ACHN (cell line): ENCODE results near the gene SRMS.

Source experiments
- DNase-seq: peaks from one replicate; pipeline ENCODE4 v3.0.0-alpha.2; 2015
- in situ Hi-C: cut with HindIII; loops from 2 replicates; pipeline ENCODE4 v1.10.0; 2017; ENCODE audit warnings: low sequenced_read_pairs, low pct_ligation_motif_present, low pct_unique_long_range_greater_than_20kb

SRMS gene

DNA sequence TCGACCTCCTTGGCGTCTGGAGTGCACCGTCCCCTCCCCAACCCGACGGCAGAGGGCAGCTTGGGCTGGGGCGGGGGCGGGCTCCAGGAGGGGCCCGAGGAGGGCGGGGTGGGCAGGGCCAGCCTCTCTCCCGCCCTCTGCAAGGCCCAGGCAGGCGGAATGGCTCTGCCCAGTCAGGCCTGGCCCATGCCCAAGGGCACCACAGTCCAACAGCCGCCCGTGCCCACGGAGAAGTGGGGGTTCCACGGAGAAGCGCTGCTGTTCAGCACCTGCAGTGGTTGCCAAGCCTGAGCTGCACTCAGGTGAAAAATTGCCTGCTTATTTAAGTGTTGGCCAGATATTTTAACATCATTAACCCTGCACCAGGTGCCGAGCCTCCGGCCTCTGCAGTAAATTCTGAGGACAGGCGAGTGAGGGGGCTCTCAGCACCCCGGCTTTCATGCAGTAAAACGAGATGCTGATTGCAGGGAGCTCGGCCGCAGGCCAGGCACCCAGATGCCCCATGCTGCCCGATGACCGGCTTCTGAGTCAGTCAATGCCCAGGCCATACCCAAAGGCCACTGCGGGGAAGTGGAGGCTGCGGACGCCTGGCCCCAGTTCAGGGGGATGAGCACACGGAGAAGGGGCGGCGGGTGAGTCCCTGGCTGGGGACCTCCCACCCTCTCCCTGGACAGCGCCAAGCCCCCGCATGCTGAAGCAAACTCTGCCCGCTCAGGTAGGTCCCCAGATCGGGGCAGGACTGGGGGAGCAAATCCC lies at the start of gene SRMS:
SRMS (minus strand) TSS at position 25 of the 756 bp plus-strand sequence. CDS start 286 bp downstream, outside the sequence.
- in situ Hi-C loops, result no loop called here
- DNase-seq, result peak; percentile 14

DNA sequence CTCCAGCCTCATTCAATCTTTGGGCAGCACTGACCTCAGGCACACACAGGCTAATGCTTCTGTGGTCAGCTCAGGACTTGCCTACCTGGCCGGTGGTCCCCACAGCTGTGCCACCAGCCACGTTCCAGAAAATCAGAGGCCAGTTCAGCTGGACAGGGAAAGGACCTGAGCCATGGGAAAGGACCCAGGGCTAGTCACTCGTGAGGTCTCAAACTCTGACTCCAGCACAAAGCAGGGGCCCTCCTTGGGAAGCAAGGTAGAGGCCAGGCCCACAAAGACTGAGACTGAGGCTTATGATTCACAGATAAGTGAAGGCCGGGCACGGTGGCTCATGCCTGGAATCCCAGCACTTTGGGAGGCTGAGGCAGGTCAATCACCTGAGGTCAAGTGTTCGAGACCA lies 48.9 kb upstream of the SRMS start:
- in situ Hi-C loops, result loop anchor here (25.0 kb wide), 1 partner anchor 266 kb away; the partner anchor contains the start of genes ABHD16B and TPD52L2
- DNase-seq, result no peak

GRCh38 chr20:63595416-63596127 lies 48.0 kb upstream of the SRMS start:
- DNase-seq, result no peak
- in situ Hi-C loops, result loop anchor here (25.0 kb wide), 1 partner anchor 267 kb away; the partner anchor contains the start of genes ABHD16B and TPD52L2

DNA sequence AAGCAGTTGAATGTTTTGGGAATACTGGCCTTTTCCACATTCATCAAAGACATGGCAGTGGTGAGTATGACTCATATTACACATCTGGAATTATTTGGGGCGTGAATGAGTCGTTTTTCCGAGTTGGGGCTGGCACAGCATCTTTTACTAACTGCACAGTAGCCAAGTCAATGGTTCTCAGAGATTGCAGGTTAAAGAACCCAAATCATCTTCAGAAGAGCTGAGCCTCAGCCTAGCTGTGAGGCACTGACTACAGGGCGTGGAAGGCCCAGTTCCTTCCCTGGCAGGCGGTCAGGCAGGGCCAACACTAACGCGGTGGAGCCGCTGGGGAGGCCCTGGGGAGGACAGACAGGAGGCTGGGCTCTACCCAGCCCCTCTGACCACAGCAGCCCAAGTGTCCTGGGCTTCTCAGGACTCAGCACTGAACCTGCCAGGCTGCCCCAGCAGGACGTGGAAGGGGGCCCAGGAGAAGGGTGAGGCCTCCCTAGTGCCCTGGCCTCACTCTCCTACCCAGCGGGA lies 46.6 kb upstream of the SRMS start:
- in situ Hi-C loops, result loop anchor here (25.0 kb wide), 1 partner anchor 268 kb away; the partner anchor contains the start of genes ABHD16B and TPD52L2
- no peak for DNase-seq

DNA sequence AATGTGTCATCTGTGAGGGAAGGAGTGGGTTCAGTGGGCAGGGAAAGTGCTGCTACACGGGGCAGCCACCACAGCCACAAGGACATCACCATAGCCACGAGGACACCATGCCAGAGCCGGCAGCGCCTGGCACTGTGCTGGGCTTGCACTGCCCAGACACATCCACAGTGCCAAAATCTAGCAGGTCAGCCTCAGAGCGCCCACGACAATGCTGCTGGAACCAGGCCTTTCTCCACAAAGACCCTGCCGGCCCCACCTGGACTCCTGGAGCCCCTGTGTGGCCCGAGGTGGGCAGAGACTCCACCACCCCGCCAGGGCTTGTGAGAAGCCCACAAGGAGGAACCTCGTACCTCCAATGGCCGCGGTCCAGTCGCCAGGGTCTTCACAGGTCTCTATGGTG lies 45.1 kb upstream of the SRMS start:
- in situ Hi-C loops, result loop anchor here (25.0 kb wide), 1 partner anchor 270 kb away; the partner anchor contains the start of genes ABHD16B and TPD52L2

GRCh38 chr20:63591786-63592355 lies 44.3 kb upstream of the SRMS start:
- in situ Hi-C loops, result loop anchor here (25.0 kb wide), 1 partner anchor 270 kb away; the partner anchor contains the start of genes ABHD16B and TPD52L2
- DNase-seq, result no peak

More for the DNA sequence above, 45.1 kb upstream of the SRMS start:
- no peak for DNase-seq

DNA sequence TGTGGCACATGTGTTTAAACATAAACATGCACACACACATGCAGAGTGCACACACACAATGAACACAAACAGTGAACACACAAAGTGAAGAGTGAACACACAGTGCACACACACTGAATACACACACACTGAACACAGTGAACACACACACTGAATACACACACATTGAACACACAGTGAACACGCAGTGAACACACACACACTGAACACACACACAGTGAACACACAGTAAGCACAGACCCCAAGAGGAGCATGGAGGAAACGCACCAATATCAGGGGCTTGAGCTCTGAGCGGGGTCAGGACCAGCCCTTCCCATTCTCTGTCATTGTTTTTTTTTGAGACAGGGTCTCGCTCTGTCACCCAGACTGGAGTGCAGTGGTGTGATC lies 43.6 kb upstream of the SRMS start:
- no peak for DNase-seq
- in situ Hi-C loops, result loop anchor here (25.0 kb wide), 1 partner anchor 271 kb away; the partner anchor contains the start of genes ABHD16B and TPD52L2

DNA sequence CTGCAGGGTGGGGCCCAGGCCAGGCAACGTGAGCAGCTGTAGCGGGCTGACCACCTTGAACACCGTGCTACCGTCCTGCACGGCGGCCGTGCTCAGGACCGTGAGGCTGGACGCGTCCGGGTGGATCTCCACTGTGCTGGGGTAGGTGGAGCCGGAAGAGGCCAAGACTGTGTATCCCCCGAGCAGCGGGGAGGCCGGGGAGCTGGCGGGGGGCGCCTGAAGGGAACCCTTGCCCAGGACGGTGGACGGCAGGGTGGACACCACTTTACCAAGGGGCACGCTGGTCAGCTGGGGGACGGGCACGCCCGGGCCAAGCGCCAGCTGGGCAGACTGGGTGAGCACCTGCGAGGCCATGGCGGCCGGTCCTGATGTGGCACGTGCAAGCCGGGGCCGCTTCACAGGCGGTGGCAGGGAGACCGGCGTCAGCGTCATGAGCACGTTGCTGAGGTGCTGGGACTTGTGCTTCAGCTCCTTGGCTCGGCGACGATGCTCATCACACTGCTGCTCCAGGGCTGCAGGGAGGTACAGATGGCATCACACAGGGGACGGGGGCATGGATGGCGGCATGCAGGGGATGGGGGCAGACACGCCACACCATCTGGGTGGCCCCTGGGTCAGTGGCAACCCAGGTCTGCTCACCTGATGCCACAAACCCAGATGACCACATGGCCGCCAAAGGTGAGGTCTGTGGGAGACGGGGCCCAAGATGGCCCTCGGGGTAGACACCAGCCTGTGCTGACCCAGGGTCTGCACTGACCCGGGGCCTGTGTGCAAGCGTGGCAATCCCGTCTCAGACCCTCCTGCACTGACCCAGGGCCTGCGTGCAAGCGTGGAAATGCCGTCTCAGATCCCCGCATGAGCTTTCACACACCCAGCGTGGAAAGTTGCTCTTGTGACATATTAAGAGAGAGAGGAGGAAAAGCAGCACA lies 42.9 kb upstream of the SRMS start:
- DNase-seq, result no peak
- in situ Hi-C loops, result loop anchor here (25.0 kb wide), 1 partner anchor 272 kb away; the partner anchor contains the start of genes ABHD16B and TPD52L2

DNA sequence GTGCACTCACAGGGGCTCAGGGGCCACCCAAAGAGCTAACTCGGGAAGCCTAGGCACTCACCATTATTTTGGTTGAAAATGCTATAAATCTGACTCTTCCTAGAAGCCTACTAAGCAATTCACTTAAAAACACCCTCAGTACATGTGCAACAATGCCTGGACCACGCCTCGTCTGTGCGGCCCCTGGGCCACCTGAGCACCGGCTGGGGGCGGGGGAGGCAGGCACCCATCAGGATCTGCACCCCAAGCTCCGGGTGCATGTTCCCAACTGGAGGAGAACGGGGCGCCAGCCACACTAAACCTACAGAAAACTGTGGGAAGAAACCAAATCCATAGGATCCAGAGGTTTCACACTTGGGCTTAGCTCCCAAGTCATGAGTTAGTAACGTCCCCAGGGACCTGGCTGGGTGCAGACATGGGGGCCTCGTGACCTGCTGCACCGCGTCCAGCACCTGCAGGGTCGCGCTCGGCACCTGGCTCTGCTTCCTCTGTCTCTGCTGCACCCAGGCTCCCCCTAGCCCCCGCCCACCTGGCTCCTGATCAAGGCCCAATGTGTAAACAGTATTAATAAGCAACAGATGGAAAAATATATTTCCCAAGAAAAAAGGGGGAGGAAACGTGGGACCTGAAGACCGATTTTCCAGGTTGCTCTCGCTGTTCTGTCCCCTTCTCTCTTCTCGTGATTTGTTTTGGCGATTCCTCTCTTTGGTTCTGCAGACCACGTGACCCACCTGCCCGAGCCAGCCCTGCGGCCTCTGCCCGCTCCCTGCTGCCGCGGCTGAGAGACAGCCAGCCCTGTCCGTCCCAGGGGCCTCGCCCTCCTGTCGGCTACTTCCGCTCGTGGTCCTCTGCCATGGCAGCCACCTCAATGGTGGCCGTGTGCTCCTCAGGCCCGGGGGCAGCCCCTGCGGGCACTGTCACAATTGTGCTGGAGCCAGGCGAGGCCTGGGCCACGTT lies 42.0 kb upstream of the SRMS start:
- in situ Hi-C loops, result loop anchor here (25.0 kb wide), 1 partner anchor 273 kb away; the partner anchor contains the start of genes ABHD16B and TPD52L2
- DNase-seq, result no peak

DNA sequence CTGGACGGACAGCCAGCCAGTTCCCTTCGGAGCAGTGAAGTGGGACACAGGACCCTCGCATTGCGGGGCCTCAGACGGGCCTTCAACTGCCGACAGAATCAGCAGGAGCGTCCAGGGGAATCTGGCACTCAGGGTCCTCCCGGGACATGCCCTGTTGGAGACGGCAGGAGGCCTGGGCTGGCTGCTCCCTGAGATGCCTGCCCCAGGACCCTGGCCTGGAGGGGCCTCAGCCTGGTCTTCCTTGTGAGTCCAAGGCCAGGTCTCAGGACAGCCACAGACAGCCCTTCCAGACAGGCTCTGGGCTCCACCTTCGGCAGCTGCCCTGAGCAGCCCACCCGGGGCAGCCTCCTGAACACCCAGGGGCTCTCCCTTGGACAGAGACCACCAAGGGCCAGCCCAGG lies 41.1 kb upstream of the SRMS start:
- in situ Hi-C loops, result loop anchor here (25.0 kb wide), 1 partner anchor 274 kb away; the partner anchor contains the start of genes ABHD16B and TPD52L2
- no peak for DNase-seq

DNA sequence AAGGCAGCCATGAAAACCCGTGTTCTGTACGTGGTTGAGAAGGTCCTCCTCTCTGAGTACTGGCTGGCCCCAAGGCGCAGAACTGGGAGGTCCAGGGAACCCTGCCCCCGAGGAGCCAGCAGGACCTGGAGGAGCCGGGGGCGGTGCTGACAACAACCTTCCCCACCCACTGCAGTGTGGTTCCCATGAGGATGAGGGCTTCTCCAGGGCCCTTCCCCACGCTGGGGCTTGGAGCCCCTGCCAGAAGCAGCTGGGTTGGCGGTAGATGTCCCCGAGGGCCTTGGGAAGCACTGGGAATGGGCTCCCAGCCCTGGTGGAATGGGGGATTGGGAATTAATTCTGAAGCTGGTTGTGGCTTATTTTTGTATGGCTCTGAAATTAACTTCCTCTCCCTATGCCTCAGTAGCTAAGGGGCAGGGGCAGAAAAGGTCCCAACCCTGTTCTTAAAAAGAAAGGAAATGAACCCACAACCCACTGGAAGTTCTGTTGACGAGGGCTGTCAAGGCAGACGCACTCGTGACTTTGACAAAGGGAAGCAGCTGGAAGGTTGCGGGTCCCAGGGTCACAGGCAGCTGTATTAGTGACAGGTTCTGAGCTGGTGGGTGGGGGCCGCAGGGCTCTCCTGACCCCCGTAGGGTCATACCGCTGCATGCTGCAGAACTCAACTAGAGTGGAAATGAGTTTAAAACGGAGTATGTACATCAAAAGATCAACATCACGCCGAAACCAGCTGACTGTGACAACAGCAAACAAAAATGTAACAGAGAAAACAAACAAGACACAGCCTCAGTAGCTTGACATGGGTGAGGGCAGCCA lies 40.4 kb upstream of the SRMS start:
- in situ Hi-C loops, result loop anchor here (25.0 kb wide), 1 partner anchor 274 kb away; the partner anchor contains the start of genes ABHD16B and TPD52L2
- DNase-seq, result no peak

GRCh38 chr20:63587256-63587655 lies 39.7 kb upstream of the SRMS start:
- in situ Hi-C loops, result loop anchor here (25.0 kb wide), 1 partner anchor 275 kb away; the partner anchor contains the start of genes ABHD16B and TPD52L2
- DNase-seq, result no peak

- no peak for DNase-seq
- in situ Hi-C loops, result loop anchor here (25.0 kb wide), 1 partner anchor 276 kb away; the partner anchor contains the start of genes ABHD16B and TPD52L2
These were observed 39.2 kb upstream of the SRMS start for GRCh38 chr20:63586797-63587196.

DNA sequence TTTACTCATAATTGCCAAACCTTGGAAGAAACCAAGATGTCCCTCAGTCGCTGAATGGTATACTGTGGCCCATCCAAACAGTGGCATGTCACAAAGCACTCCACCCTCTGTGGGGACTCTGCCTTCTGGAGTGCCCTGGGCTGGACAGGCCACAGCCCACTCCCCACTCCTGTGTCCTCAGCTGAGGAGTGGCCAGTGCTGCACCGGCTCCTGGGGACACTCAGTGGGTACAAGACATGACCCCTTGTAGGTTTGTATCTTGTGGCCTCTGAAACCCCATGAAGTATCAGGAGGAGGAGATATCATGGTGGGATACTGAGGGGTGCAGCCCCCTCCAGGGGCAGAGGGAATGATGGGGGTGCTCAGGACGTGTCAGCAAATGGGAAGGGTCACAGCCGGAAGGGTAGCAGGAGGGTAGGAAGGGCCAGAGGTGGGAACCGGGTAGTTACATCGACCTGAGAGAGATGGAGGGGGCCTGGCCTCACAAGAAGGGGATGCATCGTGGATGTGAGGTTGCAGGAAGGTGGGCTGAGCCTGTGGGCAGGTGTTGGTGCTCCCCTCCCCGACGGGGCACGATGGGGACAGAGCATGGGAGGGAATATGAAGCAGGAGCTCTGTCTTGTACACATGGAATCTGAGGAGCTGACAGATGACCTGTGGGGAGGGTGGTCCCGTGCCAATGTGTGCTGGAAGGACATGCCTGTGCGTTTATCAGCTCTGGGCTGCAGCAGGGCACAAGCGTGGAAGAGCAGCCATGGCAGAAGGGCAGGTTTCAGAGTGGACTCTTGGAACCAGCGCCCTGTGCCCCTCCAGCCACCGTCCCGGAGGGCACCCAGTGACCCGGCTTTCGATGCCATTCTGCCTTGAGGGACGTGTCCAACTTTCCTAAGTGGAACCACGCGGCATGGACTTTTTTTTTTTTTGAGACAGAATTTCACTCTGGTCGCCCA lies 38.3 kb upstream of the SRMS start:
- in situ Hi-C loops, result loop anchor here (25.0 kb wide), 1 partner anchor 276 kb away; the partner anchor contains the start of genes ABHD16B and TPD52L2
- no peak for DNase-seq
